Choroid plexus epithelial cell (primary cell): ENCODE measurements around the gene SLC24A3.
A peak's percentile ranks its signal among the peaks of the same experiment; 100 is the strongest.

ENCODE experiments used
- DNase-seq: peaks from one replicate; pipeline ENCODE4 v3.0.0-alpha.2; 2010; ENCODE audit warnings: low read depth
- H3K4me3 ChIP-seq: 2 replicates; pipeline ENCODE4 v1.5.1; 2011; ENCODE audit warnings: low read depth, mild to moderate bottlenecking, control low read depth, low read length, moderate library complexity
- CTCF ChIP-seq: conservative IDR thresholded peaks from 2 replicates; pipeline ENCODE4 v1.5.1; 2011; ENCODE audit warnings: low read depth, mild to moderate bottlenecking, control low read depth, inconsistent platforms, low read length, moderate library complexity

The SLC24A3 gene

GRCh38 chr20:19257865-19258264 lies 45.4 kb downstream of the SLC24A3 start:
- TF ChIP-seq CTCF: no peak
- no peak for DNase-seq
- H3K4me3 ChIP-seq: no peak overlapping the region

GRCh38 chr20:19259141-19259591 lies 46.7 kb downstream of the SLC24A3 start:
- TF ChIP-seq CTCF: no peak
- no peak for DNase-seq
- no peak overlapping the region for H3K4me3 ChIP-seq

- no peak for DNase-seq
- no peak overlapping the region for H3K4me3 ChIP-seq
Observed at GRCh38 chr20:19260412-19261090, 48.1 kb downstream of the SLC24A3 start.

GRCh38 chr20:19264191-19264590 lies 51.7 kb downstream of the SLC24A3 start:
- TF ChIP-seq CTCF: no peak
- H3K4me3 ChIP-seq: no peak overlapping the region
- DNase-seq: no peak

More at GRCh38 chr20:19260412-19261090, 48.1 kb downstream of the SLC24A3 start:
- TF ChIP-seq CTCF: no peak

GRCh38 chr20:19265646-19266374 lies 53.4 kb downstream of the SLC24A3 start:
- no peak for TF ChIP-seq CTCF
- DNase-seq: peak; percentile 20
- H3K4me3 ChIP-seq: no peak overlapping the region

- DNase-seq: no peak
- no peak overlapping the region for H3K4me3 ChIP-seq
- no peak for TF ChIP-seq CTCF
Observed at GRCh38 chr20:19268426-19268825, 56.0 kb downstream of the SLC24A3 start.
